Transverse colon (tissue), 3 donors: Measurements from ENCODE around the gene GPER1.

Experiments
- CTCF ChIP-seq, 5 experiments: fragments of 200-600 bp in 3 of 5; fragments of 450-650 bp in 2 of 5; sonication (generic) in 3 of 5; IDR thresholded peaks; 1 replicate in 2 of 5; 2 replicates in 3 of 5; pipeline ENCODE4 v1.5.1; 2016 to 2017; ENCODE audit warnings: antibody characterized with exemption in 5 of 5, inconsistent platforms in 3 of 5, mild to moderate bottlenecking in 2 of 5, moderate library complexity in 1 of 5
- EP300 ChIP-seq: sonication (generic); formaldehyde crosslinking; IDR thresholded peaks from one replicate; pipeline ENCODE4 v1.6.1; 2017; ENCODE audit warnings: antibody characterized with exemption, low read depth
- POLR2A ChIP-seq: fragments of 450-650 bp; IDR thresholded peaks from one replicate; pipeline ENCODE4 v1.6.1; 2016; ENCODE audit warnings: antibody characterized with exemption, mild to moderate bottlenecking, moderate library complexity

GRCh38 chr7:1091644-1092027, 3.7 kb downstream of the GPER1 start:
- TF ChIP-seq POLR2A (no peak), CTCF (IDR thresholded peaks at IDR 0.05) (no peak), EP300 (no peak)
